ENCODE measurements around the gene ZDHHC22.

- no peak for TF ChIP-seq CTCF (IDR thresholded peaks at IDR 0.05)
- no peak for TF ChIP-seq TEAD4 (IDR thresholded peaks at IDR 0.05; ENCODE audit: borderline replicate concordance, insufficient read depth)
- TF ChIP-seq RFX5 (IDR thresholded peaks at IDR 0.05; ENCODE audit: low read length), result no peak
- TF ChIP-seq GATA2 (CRISPR knock-in tag; IDR thresholded peaks at IDR 0.05), result no peak
- TF ChIP-seq NFIC (IDR thresholded peaks at IDR 0.05; ENCODE audit: borderline replicate concordance), result no peak
- no peak for TF ChIP-seq EP300 (IDR thresholded peaks at IDR 0.05; ENCODE audit: borderline replicate concordance in 1 of 2, low read depth in 1 of 2, low read length in 1 of 2)
- TF ChIP-seq EZH2phosphoT487 (IDR thresholded peaks at IDR 0.05; ENCODE audit: borderline replicate concordance, low read depth), result no peak
- TF ChIP-seq YY1 (IDR thresholded peaks at IDR 0.05; ENCODE audit: low read depth), result no peak
- TF ChIP-seq, protein P1, sequence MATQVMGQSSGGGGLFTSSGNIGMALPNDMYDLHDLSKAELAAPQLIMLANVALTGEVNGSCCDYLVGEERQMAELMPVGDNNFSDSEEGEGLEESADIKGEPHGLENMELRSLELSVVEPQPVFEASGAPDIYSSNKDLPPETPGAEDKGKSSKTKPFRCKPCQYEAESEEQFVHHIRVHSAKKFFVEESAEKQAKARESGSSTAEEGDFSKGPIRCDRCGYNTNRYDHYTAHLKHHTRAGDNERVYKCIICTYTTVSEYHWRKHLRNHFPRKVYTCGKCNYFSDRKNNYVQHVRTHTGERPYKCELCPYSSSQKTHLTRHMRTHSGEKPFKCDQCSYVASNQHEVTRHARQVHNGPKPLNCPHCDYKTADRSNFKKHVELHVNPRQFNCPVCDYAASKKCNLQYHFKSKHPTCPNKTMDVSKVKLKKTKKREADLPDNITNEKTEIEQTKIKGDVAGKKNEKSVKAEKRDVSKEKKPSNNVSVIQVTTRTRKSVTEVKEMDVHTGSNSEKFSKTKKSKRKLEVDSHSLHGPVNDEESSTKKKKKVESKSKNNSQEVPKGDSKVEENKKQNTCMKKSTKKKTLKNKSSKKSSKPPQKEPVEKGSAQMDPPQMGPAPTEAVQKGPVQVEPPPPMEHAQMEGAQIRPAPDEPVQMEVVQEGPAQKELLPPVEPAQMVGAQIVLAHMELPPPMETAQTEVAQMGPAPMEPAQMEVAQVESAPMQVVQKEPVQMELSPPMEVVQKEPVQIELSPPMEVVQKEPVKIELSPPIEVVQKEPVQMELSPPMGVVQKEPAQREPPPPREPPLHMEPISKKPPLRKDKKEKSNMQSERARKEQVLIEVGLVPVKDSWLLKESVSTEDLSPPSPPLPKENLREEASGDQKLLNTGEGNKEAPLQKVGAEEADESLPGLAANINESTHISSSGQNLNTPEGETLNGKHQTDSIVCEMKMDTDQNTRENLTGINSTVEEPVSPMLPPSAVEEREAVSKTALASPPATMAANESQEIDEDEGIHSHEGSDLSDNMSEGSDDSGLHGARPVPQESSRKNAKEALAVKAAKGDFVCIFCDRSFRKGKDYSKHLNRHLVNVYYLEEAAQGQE (IDR thresholded peaks at IDR 0.05; ENCODE audit: low read depth, low read length), result no peak
- TF ChIP-seq ZBTB33 (IDR thresholded peaks at IDR 0.05; ENCODE audit: borderline replicate concordance, low read depth), result no peak
- no peak for TF ChIP-seq MAX (IDR thresholded peaks at IDR 0.05; ENCODE audit: low read depth)
These were observed 34.3 kb upstream of the ZDHHC22 start for GRCh38 chr14:77175843-77176242.

Data from SK-N-SH (cell line).